ENCODE measurements around the gene EZH1.
A peak's percentile ranks its signal among the peaks of the same experiment; 100 is the strongest.
"Not testable (repeated sequence)": the region's sequence is repeated elsewhere in the genome, so short reads cannot be mapped to it uniquely, and the experiment has no call there.

The EZH1 gene

GRCh38 chr17:42680331-42680808, 64.5 kb downstream of the EZH1 start:
- FAIRE-seq = no peak

GRCh38 chr17:42679492-42680330, 65.1 kb downstream of the EZH1 start:
- no peak for FAIRE-seq

- FAIRE-seq = no peak
Observed at GRCh38 chr17:42678951-42679491, 65.8 kb downstream of the EZH1 start.

GRCh38 chr17:42677921-42678781, 66.7 kb downstream of the EZH1 start:
- FAIRE-seq = peak; percentile 41

GRCh38 chr17:42677012-42677857, 67.6 kb downstream of the EZH1 start:
- peak; percentile 97 for FAIRE-seq

GRCh38 chr17:42676424-42677011, 68.3 kb downstream of the EZH1 start, which contains the start of gene PLEKHH3:
PLEKHH3 (minus strand) TSS chr17:42676994; CDS start chr17:42676563, 431 bp downstream.
- FAIRE-seq = no peak

- FAIRE-seq = no peak
Observed at GRCh38 chr17:42675965-42676423, 68.8 kb downstream of the EZH1 start.

- FAIRE-seq = no peak
Observed at GRCh38 chr17:42675348-42675964, 69.4 kb downstream of the EZH1 start.

- FAIRE-seq = no peak
Observed at GRCh38 chr17:42674755-42675347, 70.0 kb downstream of the EZH1 start.

GRCh38 chr17:42673885-42674754, 70.7 kb downstream of the EZH1 start:
- FAIRE-seq = no peak

GRCh38 chr17:42673266-42673884, 71.5 kb downstream of the EZH1 start:
- FAIRE-seq = no peak

- FAIRE-seq = no peak
Observed at GRCh38 chr17:42672038-42672437, 72.8 kb downstream of the EZH1 start.

GRCh38 chr17:42670789-42671657, 73.8 kb downstream of the EZH1 start:
- no peak for FAIRE-seq

GRCh38 chr17:42669977-42670788, 74.7 kb downstream of the EZH1 start:
- no peak for FAIRE-seq

- no peak for FAIRE-seq
Observed at GRCh38 chr17:42669705-42669976, 75.2 kb downstream of the EZH1 start.

- FAIRE-seq = no peak
Observed at GRCh38 chr17:42667088-42667951, 77.5 kb downstream of the EZH1 start.

- not testable (repeated sequence) for FAIRE-seq
Observed at GRCh38 chr17:42666126-42666525, 78.7 kb downstream of the EZH1 start.
